Measurements from ENCODE around the gene PTGFRN. TPM values are rescaled to one million over a fixed set of nuclear protein-coding genes. Genes with fewer than 3 reads are reported as not detected.
A peak's percentile ranks its signal among the peaks of the same experiment; 100 is the strongest.

PTGFRN gene
- polyA plus RNA-seq, 3 donors from 2014 or later: 0.17 TPM; not detected in 2

DNA sequence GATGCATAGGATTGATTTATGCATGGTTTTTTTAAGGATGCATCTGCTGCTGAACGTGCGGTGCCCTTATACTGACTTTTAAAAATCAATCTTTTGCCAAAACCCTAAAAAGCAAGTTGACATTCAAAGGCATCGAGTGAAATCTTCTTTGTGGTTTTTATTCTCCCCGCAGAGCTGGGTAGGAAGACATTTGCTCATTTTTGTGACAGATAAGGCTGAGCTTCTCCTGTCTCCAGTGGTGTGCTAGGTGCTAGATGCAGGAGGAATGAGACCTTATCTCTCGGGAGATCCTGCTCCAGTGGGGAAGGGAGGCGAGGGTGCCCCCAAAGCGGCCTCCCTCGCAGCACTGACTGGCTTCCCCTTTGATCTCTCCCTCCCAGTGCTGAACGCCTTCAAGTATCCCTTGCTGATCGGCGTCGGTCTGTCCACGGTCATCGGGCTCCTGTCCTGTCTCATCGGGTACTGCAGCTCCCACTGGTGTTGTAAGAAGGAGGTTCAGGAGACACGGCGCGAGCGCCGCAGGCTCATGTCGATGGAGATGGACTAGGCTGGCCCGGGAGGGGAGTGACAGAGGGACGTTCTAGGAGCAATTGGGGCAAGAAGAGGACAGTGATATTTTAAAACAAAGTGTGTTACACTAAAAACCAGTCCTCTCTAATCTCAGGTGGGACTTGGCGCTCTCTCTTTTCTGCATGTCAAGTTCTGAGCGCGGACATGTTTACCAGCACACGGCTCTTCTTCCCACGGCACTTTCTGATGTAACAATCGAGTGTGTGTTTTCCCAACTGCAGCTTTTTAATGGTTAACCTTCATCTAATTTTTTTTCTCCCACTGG is 76.9 kb downstream of the PTGFRN start:
- DNase-seq: no peak

DNA sequence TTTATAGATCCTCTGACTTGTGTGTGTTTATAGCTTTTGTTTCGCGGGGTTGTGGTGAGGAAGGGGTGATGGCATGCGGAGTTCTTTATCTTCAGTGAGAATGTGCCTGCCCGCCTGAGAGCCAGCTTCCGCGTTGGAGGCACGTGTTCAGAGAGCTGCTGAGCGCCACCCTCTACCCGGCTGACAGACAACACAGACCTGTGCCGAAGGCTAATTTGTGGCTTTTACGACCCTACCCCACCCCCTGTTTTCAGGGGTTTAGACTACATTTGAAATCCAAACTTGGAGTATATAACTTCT is 77.5 kb downstream of the PTGFRN start:
- Mint-ChIP-seq H3K9me3 (no peaks in the 10 kb centered on the region), H3K4me3 (peak overlapping the region; percentile 56 to 84 (median 74)), H3K27ac (peak overlapping the region in 2 of 6 donors; percentile 1 to 45), H3K27me3 (ENCODE audit: low read depth in 3 of 3) (peaks cover 0 to 6% (median 6%) of the 10 kb centered on the region in 3 donors), H3K36me3 (no peaks in the 10 kb centered on the region), H3K4me1 (peaks cover 12 to 21% of the 10 kb centered on the region in 2 donors)
- peak; percentile 10 to 23 (median 17) for DNase-seq

More for the DNA sequence above, 76.9 kb downstream of the PTGFRN start:
- H3K27me3 Mint-ChIP-seq (ENCODE audit: low read depth in 3 of 3): peaks cover 0 to 6% (median 5%) of the 10 kb centered on the region in 3 donors
- peak overlapping the region; percentile 56 to 84 (median 74) for H3K4me3 Mint-ChIP-seq
- peaks cover 12 to 21% of the 10 kb centered on the region in 2 donors for H3K4me1 Mint-ChIP-seq
- H3K36me3 Mint-ChIP-seq: no peaks in the 10 kb centered on the region
- H3K27ac Mint-ChIP-seq: peak overlapping the region in 2 of 6 donors; percentile 1 to 45
- no peaks in the 10 kb centered on the region for H3K9me3 Mint-ChIP-seq

DNA sequence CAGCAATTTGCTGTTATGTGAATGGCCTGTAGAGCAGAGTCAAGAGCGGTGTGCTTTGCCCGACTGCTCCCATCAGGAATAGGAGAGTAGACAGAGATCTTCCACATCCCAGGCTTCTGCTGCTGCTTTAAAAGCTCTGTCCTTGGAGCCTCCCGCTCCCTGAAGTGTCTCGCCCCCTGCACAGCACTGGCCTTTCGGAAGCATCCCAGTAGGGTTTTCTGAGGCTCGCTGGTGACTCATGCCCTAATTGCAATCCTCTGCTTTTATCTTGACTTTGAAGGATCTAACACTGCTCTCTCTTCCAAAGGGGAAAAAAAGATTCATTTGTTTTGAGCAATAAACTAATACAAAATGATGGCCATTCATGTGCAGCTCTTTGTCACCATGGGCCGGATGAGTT is 78.5 kb downstream of the PTGFRN start:
- no peak for DNase-seq
- no peak overlapping the region for H3K27ac Mint-ChIP-seq
- no peak overlapping the region for H3K4me3 Mint-ChIP-seq
- no peaks in the 10 kb centered on the region for H3K9me3 Mint-ChIP-seq
- H3K4me1 Mint-ChIP-seq: peaks cover 12 to 21% of the 10 kb centered on the region in 2 donors
- peaks cover 0 to 6% (median 6%) of the 10 kb centered on the region in 3 donors for H3K27me3 Mint-ChIP-seq (ENCODE audit: low read depth in 3 of 3)
- H3K36me3 Mint-ChIP-seq: no peaks in the 10 kb centered on the region

DNA sequence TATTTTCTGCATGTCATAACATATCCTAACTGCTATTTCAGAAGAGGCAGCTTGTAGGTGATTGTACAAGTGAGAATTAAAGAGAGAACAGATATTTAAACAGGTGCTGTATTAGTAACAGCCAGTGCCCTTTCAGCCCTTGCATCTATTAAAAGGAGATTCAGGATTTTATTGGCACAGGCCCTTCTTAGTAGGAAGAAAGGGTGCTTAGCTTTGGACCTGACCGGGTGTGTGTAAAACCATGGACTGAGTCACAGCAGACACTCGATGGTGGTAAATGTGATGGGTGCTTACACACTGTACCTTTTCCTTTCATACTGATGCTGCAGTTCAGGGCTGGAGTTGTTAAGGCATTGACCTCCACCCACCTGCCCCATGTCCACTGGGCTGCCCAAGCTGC is 79.2 kb downstream of the PTGFRN start:
- no peak overlapping the region for H3K4me3 Mint-ChIP-seq
- H3K27me3 Mint-ChIP-seq (ENCODE audit: low read depth in 3 of 3): peaks cover 0 to 6% (median 6%) of the 10 kb centered on the region in 3 donors
- peaks cover 12 to 21% of the 10 kb centered on the region in 2 donors for H3K4me1 Mint-ChIP-seq
- no peaks in the 10 kb centered on the region for H3K36me3 Mint-ChIP-seq
- no peak overlapping the region for H3K27ac Mint-ChIP-seq
- DNase-seq: no peak
- H3K9me3 Mint-ChIP-seq: no peaks in the 10 kb centered on the region

DNA sequence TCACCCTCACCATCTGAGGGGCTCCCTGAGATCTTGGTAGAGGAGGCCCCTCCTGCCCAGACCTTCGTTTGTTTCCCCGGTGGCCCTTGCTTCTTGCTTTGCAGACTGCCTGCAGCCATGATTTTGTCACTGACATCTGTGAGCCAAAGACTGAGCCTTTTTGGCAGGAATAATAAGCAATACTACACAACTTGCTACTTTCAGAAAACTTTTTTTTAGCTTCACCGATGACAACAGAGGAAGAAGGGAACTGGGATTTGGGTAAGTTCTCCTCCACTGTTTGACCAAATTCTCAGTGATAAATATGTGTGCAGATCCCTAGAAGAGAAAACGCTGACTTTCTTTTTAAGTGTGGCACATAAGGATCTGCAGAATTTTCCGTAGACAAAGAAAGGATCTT is 80.1 kb downstream of the PTGFRN start:
- Mint-ChIP-seq H3K4me1 (peaks cover 12 to 21% of the 10 kb centered on the region in 2 donors), H3K4me3 (no peak overlapping the region), H3K36me3 (no peaks in the 10 kb centered on the region), H3K27me3 (ENCODE audit: low read depth in 3 of 3) (peaks cover 0 to 6% (median 6%) of the 10 kb centered on the region in 3 donors), H3K27ac (peak overlapping the region in 1 of 6 donors; percentile 5), H3K9me3 (no peaks in the 10 kb centered on the region)
- no peak for DNase-seq

DNA sequence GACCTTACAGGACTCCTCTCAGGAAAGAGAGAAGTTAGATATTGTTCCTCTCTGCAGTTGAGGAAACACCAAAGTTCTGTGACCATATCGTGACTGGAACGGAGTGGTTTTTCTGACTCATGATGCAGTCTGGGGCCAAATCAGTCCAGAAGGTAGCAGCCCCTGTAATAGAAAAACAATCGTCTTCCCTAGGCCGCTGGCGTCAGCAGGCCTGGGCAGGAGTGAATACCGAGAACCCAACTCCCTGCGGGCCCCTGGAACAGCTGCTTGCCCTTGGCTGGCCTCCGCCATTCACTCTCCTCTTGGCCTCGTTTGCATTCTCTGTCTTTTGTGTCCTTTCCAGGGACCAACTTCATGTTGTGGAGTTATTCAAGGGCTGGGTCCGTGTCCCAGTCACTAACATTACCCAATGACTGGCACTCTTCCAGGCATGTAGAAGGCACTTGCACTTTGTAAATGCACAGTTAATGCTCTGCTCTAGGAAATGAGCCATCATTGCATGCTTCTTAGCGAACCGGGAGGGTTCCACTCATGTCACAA is 81.0 kb downstream of the PTGFRN start:
- H3K36me3 Mint-ChIP-seq: no peaks in the 10 kb centered on the region
- no peak overlapping the region for H3K4me3 Mint-ChIP-seq
- H3K27me3 Mint-ChIP-seq (ENCODE audit: low read depth in 3 of 3): peaks cover 0 to 6% (median 3%) of the 10 kb centered on the region in 3 donors
- H3K27ac Mint-ChIP-seq: no peak overlapping the region
- no peaks in the 10 kb centered on the region for H3K9me3 Mint-ChIP-seq
- DNase-seq: no peak
- H3K4me1 Mint-ChIP-seq: peaks cover 12 to 21% of the 10 kb centered on the region in 2 donors

DNA sequence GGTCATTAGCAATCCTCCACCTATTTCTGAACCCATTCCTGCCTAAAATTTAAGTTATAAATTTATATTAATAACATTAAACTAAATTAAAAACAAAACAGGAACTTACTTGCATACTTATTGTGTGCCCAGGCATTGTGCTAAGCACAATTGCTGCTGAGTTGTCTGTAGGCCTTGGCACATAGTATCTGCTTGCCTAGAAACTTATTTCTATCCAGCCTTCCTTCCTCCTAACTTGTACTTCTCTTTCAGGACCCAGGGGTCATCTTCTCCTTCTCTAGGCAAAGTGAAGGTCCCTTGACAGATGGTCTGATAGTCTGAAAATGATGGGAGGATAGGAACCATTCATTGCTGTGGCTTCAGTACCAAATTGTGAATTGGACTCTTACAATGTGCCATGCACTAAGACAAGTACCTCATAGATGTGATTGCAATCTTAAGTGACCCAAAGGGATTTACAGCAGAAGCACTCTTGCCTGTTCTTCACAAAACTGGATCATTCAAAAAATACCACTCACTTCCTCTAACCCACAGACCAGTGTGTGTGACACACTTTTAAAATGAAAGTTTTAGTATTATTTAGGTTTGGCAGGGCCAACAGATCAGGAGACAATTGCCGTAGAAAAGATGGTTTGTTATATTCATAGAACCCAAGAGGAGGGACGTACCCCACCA is 81.6 kb downstream of the PTGFRN start:
- H3K4me1 Mint-ChIP-seq: peaks cover 12 to 15% of the 10 kb centered on the region in 2 donors
- H3K27ac Mint-ChIP-seq: peak overlapping the region in 1 of 6 donors; percentile 54
- H3K36me3 Mint-ChIP-seq: no peaks in the 10 kb centered on the region
- no peak for DNase-seq
- H3K27me3 Mint-ChIP-seq (ENCODE audit: low read depth in 3 of 3): peaks cover 0 to 6% (median 3%) of the 10 kb centered on the region in 3 donors
- no peak overlapping the region for H3K4me3 Mint-ChIP-seq
- no peaks in the 10 kb centered on the region for H3K9me3 Mint-ChIP-seq

DNA sequence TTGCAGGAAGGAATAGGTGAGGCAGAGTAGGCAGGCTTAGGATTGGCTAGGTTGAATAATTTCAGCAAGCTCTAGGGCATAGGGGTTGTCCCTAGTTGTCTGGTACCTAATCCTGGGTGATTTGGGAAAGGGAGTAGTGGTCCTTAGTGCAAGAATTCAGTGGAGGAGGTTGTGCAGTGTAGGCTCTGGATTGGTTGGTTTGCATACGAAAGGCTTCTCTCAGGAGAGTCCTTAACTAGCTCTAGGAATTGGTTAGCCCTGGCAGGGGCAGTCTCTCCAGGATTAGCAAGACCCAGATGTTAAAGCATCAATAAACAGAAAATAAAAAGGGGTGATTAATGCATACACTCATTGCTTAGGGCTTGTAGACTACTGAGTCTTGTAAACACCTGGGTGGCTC is 82.2 kb downstream of the PTGFRN start:
- Mint-ChIP-seq H3K9me3 (no peaks in the 10 kb centered on the region), H3K27ac (peak overlapping the region in 1 of 6 donors; percentile 54), H3K4me1 (peaks cover 8 to 9% of the 10 kb centered on the region in 2 donors), H3K4me3 (no peak overlapping the region), H3K36me3 (no peaks in the 10 kb centered on the region), H3K27me3 (ENCODE audit: low read depth in 3 of 3) (peaks cover 0 to 6% (median 3%) of the 10 kb centered on the region in 3 donors)
- no peak for DNase-seq

DNA sequence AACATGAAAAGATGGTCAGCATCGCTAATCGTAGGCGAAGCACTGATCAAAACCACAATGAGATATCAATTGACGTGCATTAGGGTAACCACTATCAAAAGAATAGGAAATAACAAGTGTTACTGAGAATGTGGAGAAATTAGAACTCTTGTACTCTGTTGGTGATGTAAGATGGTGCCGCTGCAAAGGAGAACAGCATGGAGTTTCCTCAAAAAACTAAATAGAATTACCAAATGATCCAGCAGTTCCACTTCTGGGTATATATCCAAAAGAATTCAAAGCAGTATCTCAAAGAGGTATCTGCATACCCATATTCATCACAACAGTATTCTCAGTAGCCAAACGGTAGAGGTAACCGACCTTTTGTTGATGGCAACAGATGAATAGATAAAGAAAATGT is 83.6 kb downstream of the PTGFRN start:
- no peak overlapping the region for H3K27ac Mint-ChIP-seq
- H3K27me3 Mint-ChIP-seq (ENCODE audit: low read depth in 3 of 3): peaks cover 0 to 4% (median 3%) of the 10 kb centered on the region in 3 donors
- peaks cover 0 to 1% of the 10 kb centered on the region in 2 donors for H3K4me1 Mint-ChIP-seq
- H3K9me3 Mint-ChIP-seq: no peaks in the 10 kb centered on the region
- H3K36me3 Mint-ChIP-seq: no peaks in the 10 kb centered on the region
- no peak for DNase-seq
- no peak overlapping the region for H3K4me3 Mint-ChIP-seq

DNA sequence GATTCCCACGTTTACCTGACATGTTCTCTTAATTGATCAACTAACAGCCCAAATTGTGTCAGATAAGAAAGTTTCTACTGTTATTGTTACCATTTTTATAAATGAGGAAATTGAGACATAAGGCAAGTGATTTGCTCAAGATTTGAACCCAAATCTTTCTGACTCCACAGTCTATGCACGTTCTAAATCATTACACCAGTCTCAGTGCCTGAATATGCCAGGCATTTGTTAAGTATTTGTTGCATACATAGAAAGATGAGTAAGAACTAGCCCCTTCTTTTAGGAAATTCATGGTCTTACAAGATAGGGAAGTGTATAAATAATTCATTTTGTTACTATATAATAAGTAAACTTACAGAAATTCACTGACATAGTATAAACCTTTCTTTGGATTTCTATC is 84.7 kb downstream of the PTGFRN start:
- no peaks in the 10 kb centered on the region for H3K9me3 Mint-ChIP-seq
- no peaks in the 10 kb centered on the region for H3K36me3 Mint-ChIP-seq
- H3K4me1 Mint-ChIP-seq: peaks cover 0 to 1% of the 10 kb centered on the region in 2 donors
- H3K4me3 Mint-ChIP-seq: no peak overlapping the region
- DNase-seq: no peak
- H3K27ac Mint-ChIP-seq: no peak overlapping the region
- H3K27me3 Mint-ChIP-seq (ENCODE audit: low read depth in 3 of 3): peaks cover 0 to 4% (median 0%) of the 10 kb centered on the region in 3 donors

DNA sequence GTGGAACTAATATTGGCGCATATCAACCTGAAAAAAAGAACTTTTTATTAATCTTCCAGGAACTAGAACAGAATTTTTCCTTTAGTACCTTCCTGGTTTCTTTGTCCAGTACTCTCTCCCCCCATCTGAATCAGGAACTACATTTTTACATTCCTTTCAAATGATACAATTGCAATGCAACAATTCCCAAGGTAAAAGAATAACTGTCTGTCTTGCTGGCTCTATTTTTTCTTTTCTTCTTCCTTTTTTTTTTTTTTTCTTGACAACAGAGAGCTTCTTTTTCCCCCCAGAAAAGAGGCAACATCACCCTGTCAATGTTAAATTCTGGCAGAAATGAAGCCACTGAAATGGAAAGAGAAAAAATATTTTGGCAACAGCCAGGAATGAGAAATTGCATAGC is 87.3 kb downstream of the PTGFRN start:
- Mint-ChIP-seq H3K36me3 (no peaks in the 10 kb centered on the region), H3K4me3 (no peak overlapping the region), H3K9me3 (no peaks in the 10 kb centered on the region), H3K4me1 (peaks cover 11 to 16% of the 10 kb centered on the region in 2 donors), H3K27ac (no peak overlapping the region), H3K27me3 (ENCODE audit: low read depth in 3 of 3) (no peaks in the 10 kb centered on the region)
- DNase-seq: no peak

DNA sequence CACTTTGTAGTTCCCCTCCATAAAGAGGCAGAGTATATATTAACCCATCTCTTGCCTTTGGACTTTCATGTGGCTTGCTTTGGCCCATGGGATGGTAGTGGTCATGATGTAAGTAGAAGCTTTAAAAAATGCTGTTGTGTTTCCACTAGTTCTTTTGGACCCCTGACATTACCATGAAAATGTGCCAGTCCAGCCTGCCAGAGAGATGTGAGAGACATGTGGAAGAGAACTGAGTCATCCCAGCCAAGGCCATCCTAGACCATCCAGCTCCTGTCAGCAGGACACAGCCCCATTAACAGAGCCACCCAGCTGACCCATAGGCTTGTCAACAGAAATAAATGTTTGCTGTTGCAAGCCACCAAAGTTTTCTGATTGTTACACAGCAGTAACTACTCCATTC is 87.9 kb downstream of the PTGFRN start:
- Mint-ChIP-seq H3K36me3 (no peaks in the 10 kb centered on the region), H3K4me1 (peaks cover 11 to 18% of the 10 kb centered on the region in 2 donors), H3K27ac (no peak overlapping the region), H3K4me3 (no peak overlapping the region), H3K27me3 (ENCODE audit: low read depth in 3 of 3) (no peaks in the 10 kb centered on the region), H3K9me3 (no peaks in the 10 kb centered on the region)
- no peak for DNase-seq

DNA sequence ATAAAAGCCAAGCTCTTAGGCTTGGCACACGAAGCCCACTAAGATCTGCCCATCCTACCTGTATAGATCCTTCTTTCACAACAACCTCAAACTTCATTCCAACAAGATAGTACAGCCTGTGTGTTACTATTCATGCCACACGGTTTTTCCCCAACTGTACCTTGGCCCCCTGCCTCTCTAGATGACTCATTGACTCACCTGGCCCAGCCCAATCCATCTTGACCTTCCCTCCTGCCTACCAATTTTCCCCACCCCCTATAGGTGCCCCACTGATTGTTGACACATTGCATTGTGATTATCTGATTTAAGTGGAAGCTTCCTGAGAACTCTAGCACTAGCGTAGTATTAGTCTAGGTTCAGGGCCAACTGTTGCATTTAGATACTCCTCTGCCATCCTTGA is 89.9 kb downstream of the PTGFRN start:
- no peaks in the 10 kb centered on the region for H3K36me3 Mint-ChIP-seq
- H3K4me3 Mint-ChIP-seq: no peak overlapping the region

DNA sequence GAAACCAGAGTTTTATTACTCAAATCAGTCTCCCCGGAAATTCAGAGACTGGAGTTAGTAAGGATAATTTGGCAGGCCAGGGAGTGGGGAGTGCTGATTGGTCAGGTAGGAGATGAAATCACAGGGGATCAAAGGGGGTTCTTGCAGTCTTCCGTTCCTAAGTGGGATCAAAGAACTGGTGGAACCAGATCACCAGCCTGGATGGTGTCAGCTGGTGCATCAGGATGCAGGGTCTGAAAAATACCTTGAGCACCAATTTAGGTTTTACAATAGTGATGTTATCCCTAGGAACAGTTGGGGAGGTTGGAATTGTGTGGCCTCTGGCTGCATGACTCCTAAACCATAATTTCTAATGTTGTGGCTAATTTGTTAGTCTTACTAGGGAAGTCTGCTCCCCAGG is 90.4 kb downstream of the PTGFRN start:
- no peak for DNase-seq
- no peaks in the 10 kb centered on the region for H3K36me3 Mint-ChIP-seq
- peaks cover 11 to 18% of the 10 kb centered on the region in 2 donors for H3K4me1 Mint-ChIP-seq
- H3K27me3 Mint-ChIP-seq (ENCODE audit: low read depth in 3 of 3): no peaks in the 10 kb centered on the region
- no peak overlapping the region for H3K27ac Mint-ChIP-seq
- peaks cover 0 to 2% (median 0%) of the 10 kb centered on the region in 6 donors for H3K9me3 Mint-ChIP-seq
- no peak overlapping the region for H3K4me3 Mint-ChIP-seq

More for the DNA sequence above, 89.9 kb downstream of the PTGFRN start:
- H3K4me1 Mint-ChIP-seq: peaks cover 11 to 18% of the 10 kb centered on the region in 2 donors
- H3K27me3 Mint-ChIP-seq (ENCODE audit: low read depth in 3 of 3): no peaks in the 10 kb centered on the region
- DNase-seq: no peak
- H3K27ac Mint-ChIP-seq: no peak overlapping the region
- H3K9me3 Mint-ChIP-seq: peaks cover 0 to 2% (median 0%) of the 10 kb centered on the region in 6 donors

All from immature natural killer cell (primary cell).